ENCODE data around the gene SGTA. TPM values are rescaled to one million over a fixed set of nuclear protein-coding genes. Genes with fewer than 3 reads are reported as not detected.

SGTA gene
- total and polyA plus RNA-seq, 2 of the 8 experiments (the other 6 are each of a cell fraction or from before 2014, with no cell fraction given): 86.8 to 130 TPM

DNA sequence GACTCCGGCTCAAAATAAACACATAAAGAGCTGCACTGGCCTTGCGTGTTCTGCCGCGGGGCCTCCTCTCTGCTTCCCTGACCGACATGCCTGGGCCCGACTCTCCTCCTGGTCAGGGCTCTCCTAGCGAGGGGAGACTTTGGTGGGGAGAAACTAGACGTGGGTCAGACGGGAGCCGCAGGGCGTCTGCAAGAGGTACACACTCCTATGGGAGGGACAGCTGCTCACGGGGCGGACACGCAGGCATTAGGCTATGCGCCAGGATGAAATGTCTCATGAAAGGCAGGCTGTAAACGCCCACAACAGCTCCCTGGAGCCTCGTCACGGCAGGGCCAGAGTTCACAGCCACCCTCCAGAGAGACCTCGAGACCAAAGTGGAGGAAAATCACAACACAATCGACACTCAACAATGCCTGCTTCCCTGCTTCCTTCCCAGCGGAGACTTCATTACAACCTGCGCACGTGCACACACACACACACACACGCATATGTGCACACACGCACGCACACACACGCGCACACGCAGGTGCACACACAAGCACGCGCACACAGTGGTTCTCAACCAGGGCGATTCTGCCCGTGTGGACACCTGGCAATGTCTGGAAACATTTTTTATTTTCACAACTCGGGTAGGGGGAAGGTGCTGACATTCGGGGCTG, 49.0 kb downstream of the SGTA start:
- Histone ChIP-seq H4K20me1 (replicated peaks in 1 of 2; ENCODE audit: control insufficient read depth in 1 of 2, insufficient read depth in 2 of 2, low read length in 2 of 2) (peaks cover 4 to 27% of the 10 kb centered on the region in 2 experiments), H3K27ac (ENCODE audit: low read depth, low read length) (no peak overlapping the region), H3K79me1 (ENCODE audit: low read depth, low read length) (no peaks in the 10 kb centered on the region), H3K18ac (ENCODE audit: extremely low read depth, low read length) (no peak overlapping the region), H2BK12ac (ENCODE audit: low read depth, low read length) (no peak overlapping the region), H3K4me1 (replicated peaks in 1 of 4; ENCODE audit: control insufficient read depth in 3 of 4, insufficient read depth in 4 of 4, low read length in 3 of 4) (no peaks in the 10 kb centered on the region), H3K9me3 (ENCODE audit: insufficient read depth in 2 of 2, low read depth in 1 of 2, low read length in 1 of 2) (no peaks in the 10 kb centered on the region), H4K91ac (replicated peaks; ENCODE audit: insufficient read length, low read length) (no peak overlapping the region), H3K4me2 (ENCODE audit: insufficient read depth in 1 of 2, low read depth in 2 of 2, low read length in 2 of 2) (no peak overlapping the region), H2BK5ac (ENCODE audit: low read depth, low read length) (peak overlapping the region; percentile 13; the same call in 1 of the 2 replicates), H4K8ac (ENCODE audit: extremely low read depth, insufficient read depth, low read length) (no peak overlapping the region), H2AFZ (ENCODE audit: low read length) (no peak overlapping the region), H3K23ac (ENCODE audit: insufficient read length) (no peak overlapping the region), H4K5ac (ENCODE audit: insufficient read length, low read depth, low read length) (no peak overlapping the region), H3K56ac (replicated peaks; ENCODE audit: insufficient read length, low read depth, low read length) (no peak overlapping the region), H3K79me2 (ENCODE audit: control insufficient read depth in 1 of 2, insufficient read depth in 2 of 2, low read length in 2 of 2) (peaks cover 0 to under 1% of the 10 kb centered on the region in 2 experiments; a peak in 1 of 4 replicates), H3K23me2 (ENCODE audit: low read depth, low read length) (0 out of 2 replicates have a peak, but pooled peaks cover 1% of the 10 kb centered on the region), H3K9ac (replicated peaks in 1 of 4; ENCODE audit: extremely low read depth in 1 of 4, low read depth in 3 of 4, low read length in 3 of 4) (no peak overlapping the region), H3K27me3 (replicated peaks in 1 of 4; ENCODE audit: control insufficient read depth in 3 of 4, extremely low read depth in 1 of 4, insufficient read depth in 3 of 4, low read length in 3 of 4) (no peaks in the 10 kb centered on the region), H2BK120ac (replicated peaks; ENCODE audit: low read depth, low read length) (no peak overlapping the region), H3K36me3 (ENCODE audit: control insufficient read depth in 2 of 4, insufficient read depth in 4 of 4, low read length in 3 of 4) (peaks cover 3 to 30% (median 8%) of the 10 kb centered on the region in 4 experiments; a peak in 6 of 8 replicates), H3K4me3 (ENCODE audit: extremely low read depth in 1 of 4, insufficient read depth in 2 of 4, low read depth in 3 of 4, low read length in 4 of 4) (no peak overlapping the region), H3K14ac (ENCODE audit: insufficient read length) (no peak overlapping the region), H2AK5ac (ENCODE audit: low read depth, low read length) (no peak overlapping the region), H2BK15ac (ENCODE audit: low read length) (no peak overlapping the region), H3K4ac (replicated peaks; ENCODE audit: insufficient read length, low read depth, low read length) (no peak overlapping the region), H2BK20ac (ENCODE audit: low read length) (no peak overlapping the region)
- 90% methylated on average over 31 of the region's 35 CpGs; no CpG with 5 or more reads in 1 of the 2 experiments for WGBS, 2 experiments (ENCODE audit: extremely low coverage in 1 of 2, insufficient coverage in 1 of 2, insufficient read length in 1 of 2, insufficient replicate concordance in 2 of 2, low coverage in 1 of 2, low lambda C conversion rate in 2 of 2, missing lambda C conversion rate in 1 of 2)
- FAIRE-seq (no peak), DNase-seq (ENCODE audit: low read depth in 1 of 2, low spot score in 2 of 2) (no peak)
- ChIA-PET POLR2A (ENCODE audit: partially characterized antibody) (interaction anchor here (0.6 to 1.5 kb wide), 3 partner anchors 12 to 661 kb away, joined by 3 read pairs; no protein-coding TSS in a partner anchor), CTCF (ENCODE audit: partially characterized antibody) (interaction anchor here (0.6 to 4.3 kb wide), 6 partner anchors 11 to 1996 kb away, joined by 3 to 16 read pairs (median 3); no protein-coding TSS in a partner anchor)
- no peak for TF ChIP-seq KDM4A (IDR thresholded peaks at IDR 0.05; ENCODE audit: low read depth, low read length, severe bottlenecking)
- no peak for TF ChIP-seq GTF2F1 (IDR thresholded peaks at IDR 0.05; ENCODE audit: borderline replicate concordance, low read depth, low read length)
- TF ChIP-seq SIRT6 (IDR thresholded peaks at IDR 0.05; ENCODE audit: low read length): no peak
- no peak for TF ChIP-seq BRCA1 (IDR thresholded peaks at IDR 0.05; ENCODE audit: low read depth, low read length)
- TF ChIP-seq RXRA (IDR thresholded peaks at IDR 0.05; ENCODE audit: insufficient read depth, low read depth, low read length): no peak
- no peak for TF ChIP-seq FOSL1 (IDR thresholded peaks at IDR 0.05; ENCODE audit: insufficient read depth, low read depth, low read length)
- TF ChIP-seq PHF8 (conservative IDR thresholded peaks at IDR 0.05; ENCODE audit: low read depth, low read length): no peak
- TF ChIP-seq, protein P1, sequence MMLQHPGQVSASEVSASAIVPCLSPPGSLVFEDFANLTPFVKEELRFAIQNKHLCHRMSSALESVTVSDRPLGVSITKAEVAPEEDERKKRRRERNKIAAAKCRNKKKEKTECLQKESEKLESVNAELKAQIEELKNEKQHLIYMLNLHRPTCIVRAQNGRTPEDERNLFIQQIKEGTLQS (IDR thresholded peaks at IDR 0.05; ENCODE audit: insufficient read depth, low read depth, low read length): no peak
- TF ChIP-seq YY1 (IDR thresholded peaks at IDR 0.05; ENCODE audit: low read depth, low read length): no peak

Data from H1 (cell line).